CMK (cell line): ENCODE measurements around the gene NT5C3A.
"Not testable (repeated sequence)": the region's sequence is repeated elsewhere in the genome, so short reads cannot be mapped to it uniquely, and the experiment has no call there.

Source experiments
- DNase-seq: peaks from one replicate; pipeline ENCODE4 v3.0.0-alpha.2; 2010; ENCODE audit warnings: low read depth

The NT5C3A gene

DNA sequence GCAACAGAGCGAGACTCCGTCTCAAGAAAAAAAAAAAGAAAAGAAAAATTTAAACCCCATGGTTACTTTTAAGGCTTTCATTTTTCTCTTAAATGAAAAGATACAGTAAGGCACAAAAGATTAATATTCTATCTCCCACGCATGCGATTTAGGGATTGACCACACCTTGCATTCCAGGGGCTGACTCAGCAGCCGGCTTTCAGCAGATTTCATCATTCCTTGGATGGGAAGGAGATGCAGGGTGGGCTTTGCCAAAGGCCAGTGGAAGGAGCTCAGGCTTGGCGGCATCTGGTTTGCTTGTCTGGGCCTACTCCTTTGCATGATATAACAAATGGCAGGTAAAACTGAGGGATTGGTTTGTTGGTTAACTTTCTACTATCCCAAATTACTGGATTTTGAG lies 83.3 kb downstream of the NT5C3A start:
- not testable (repeated sequence) for DNase-seq

DNA sequence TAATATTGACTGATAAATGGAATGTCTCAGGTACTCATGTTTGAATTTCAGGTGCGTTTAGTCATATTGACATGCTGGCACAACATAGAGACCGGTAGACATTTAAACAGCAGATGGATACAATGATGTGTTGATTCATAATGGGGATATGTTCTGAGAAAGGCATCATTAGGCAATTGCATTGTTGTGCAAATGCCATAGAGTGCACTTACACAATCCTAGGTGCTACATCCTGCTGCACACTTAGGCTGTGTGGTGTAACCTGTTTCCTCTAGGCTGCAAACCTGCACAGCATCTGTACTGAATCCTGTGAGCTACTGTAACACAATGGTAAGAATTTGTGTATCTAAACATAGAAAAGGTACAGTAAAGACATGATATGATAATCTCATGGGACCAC lies 85.4 kb downstream of the NT5C3A start:
- DNase-seq = not testable (repeated sequence)

DNA sequence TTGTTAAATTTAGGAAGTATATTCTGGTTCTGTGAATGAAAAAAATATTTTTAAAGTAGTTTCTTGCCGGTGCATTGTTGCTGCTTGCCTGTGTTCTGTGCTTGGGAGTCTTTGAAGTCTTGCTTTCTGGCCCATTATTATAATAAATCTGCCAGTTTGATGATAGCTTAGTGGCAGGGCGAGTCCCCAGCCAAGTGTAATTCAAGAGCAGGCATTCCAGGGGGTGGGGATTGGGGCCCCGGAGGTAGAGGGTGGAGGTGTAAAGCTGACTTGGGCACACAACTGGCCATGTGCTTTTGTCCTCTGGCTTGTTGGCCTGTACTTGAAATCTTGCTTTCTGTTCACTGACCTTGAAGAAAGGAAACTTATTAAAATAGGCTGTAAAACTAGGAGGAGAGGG lies 90.6 kb downstream of the NT5C3A start:
- not testable (repeated sequence) for DNase-seq

DNA sequence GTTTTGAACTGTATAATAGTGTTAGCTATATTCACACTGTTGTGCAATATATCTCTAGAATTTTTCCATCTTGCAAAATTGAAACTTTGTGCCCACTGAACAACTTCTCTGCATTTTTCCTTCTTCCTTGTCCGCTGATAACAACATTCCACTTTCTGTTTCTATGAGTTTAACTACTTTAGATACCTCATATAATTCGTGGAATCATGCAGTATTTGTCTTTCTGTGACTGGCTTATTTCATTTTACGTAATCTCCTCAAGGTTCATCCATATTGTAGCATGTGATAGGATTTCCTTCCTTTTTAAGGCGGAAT lies 95.4 kb downstream of the NT5C3A start:
- DNase-seq = not testable (repeated sequence)

DNA sequence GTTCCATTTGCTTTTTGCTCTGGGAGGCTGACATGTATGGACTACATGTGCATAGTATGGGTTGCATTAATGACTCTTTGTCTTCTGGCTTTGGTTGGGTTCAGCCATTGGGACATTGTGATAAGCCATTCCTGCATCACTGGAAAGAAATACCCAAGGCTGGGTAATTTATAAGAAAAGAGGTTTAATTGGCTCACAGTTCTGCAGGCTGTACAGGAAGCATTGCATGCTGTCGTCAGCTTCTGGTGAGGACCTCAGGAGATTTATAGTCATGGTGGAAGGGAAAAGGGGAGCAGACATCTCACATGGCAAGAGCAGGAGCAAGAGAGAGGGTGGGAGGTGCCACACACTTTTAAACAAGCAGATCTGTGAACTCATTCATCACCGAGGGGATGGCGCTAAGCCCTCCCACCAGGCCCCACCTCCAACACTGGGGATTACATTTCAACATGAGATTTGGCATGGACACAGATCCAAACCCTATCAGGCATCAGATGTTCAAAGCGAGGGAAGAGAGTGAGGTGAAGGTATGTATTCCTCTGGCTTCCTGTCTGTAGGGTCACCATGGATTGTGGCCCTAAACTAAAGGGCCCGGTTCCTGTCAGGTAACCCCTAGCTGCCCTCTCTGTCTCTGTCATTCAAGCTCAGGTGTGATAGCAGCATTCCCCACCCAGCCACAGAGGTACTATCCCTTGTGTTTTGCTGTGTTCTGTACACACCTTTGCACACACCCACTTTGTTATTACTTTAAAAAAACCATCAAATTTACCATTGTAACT lies 95.9 kb downstream of the NT5C3A start:
- not testable (repeated sequence) for DNase-seq

DNA sequence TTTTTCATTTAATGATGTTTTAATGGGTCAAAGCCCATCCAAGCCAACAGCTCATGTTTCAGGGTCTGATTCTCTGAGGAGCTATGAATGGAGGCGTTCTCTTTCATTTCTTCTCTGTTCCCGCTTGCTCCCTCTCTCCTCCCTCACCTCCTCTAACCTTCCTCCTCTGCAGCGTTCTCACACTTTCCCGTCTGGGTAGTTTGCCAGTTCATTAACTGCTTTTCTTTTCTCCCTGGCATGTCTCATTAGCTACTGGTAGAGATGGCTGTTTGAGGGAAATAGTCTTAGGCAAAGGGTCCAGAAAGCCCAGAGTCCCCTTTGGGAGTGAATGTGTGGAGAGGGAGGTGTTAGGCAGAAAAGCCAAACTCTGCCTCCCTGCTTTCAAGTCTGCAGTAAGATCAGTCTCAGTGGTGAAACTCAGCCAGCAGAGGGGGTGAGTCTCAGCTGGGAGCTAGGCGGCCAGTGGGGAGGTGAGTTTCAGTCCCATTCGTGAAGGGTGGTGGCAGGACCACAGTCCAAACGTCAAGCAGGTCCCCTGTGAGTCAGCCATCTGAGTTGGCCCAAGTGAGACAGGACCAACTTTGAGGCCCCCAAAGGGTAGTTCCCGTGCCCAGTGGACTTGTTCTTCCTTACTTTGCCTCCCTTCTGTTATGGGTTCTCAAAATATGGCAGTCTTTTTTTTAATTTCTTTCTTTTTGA lies 98.0 kb downstream of the NT5C3A start:
- DNase-seq = not testable (repeated sequence)
